Right lobe of liver (tissue), 4 donors: ENCODE measurements around the gene PPP1R15B.

Source experiments
- POLR2A ChIP-seq: fragments of 450-650 bp; IDR thresholded peaks from one replicate; pipeline ENCODE4 v1.6.1; 2017; ENCODE audit warnings: antibody characterized with exemption, mild to moderate bottlenecking
- TF ChIP-seq, protein P1 (sequence below), 4 donors: fragments of 200-600 bp in 3 of 4; fragments of 450-650 bp in 1 of 4; IDR thresholded peaks; one replicate each; pipeline versions ENCODE4 v1.5.1 to v1.8.0; 2016 to 2022; ENCODE audit warnings: antibody characterized with exemption in 4 of 4, mild to moderate bottlenecking in 2 of 4
- donor health status: DM: no; HTN: no; CAD: no.
- donor health status: DM: no; HTN: no; CAD: no.
- donor health status: DM: no; HTN: yes; CAD: no.

DNA sequence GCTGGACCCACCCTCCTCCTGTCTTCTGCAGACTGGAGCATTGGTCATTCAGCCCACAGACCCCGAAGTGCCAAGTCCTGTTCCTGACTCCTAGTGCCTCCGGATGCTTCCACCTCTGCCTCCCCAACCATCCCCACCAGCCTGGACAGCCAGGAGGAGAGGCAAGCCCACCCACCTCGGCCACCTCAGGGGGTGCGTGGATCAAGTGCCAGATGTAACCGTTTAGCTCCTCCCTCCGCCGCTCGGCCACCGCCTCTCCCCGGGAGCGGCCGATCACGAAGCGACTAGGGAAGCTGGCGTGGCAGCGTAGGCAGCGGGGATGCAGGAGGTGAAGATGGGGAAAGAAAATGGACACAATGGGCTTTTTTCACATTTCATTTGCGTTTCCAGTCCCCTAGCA is 18.1 kb upstream of the PPP1R15B start:
- TF ChIP-seq POLR2A = no peak
- TF ChIP-seq, protein P1, sequence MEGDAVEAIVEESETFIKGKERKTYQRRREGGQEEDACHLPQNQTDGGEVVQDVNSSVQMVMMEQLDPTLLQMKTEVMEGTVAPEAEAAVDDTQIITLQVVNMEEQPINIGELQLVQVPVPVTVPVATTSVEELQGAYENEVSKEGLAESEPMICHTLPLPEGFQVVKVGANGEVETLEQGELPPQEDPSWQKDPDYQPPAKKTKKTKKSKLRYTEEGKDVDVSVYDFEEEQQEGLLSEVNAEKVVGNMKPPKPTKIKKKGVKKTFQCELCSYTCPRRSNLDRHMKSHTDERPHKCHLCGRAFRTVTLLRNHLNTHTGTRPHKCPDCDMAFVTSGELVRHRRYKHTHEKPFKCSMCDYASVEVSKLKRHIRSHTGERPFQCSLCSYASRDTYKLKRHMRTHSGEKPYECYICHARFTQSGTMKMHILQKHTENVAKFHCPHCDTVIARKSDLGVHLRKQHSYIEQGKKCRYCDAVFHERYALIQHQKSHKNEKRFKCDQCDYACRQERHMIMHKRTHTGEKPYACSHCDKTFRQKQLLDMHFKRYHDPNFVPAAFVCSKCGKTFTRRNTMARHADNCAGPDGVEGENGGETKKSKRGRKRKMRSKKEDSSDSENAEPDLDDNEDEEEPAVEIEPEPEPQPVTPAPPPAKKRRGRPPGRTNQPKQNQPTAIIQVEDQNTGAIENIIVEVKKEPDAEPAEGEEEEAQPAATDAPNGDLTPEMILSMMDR (IDR thresholded peaks at IDR 0.05) = no peak
